AG08395 (cell line): Measurements from ENCODE around the gene PIANP.
"Not testable (repeated sequence)": the region's sequence is repeated elsewhere in the genome, so short reads cannot be mapped to it uniquely, and the experiment has no call there.

Source experiments
- DNase-seq: peaks from one replicate; pipeline ENCODE4 v3.0.0; 2012; ENCODE audit warnings: mixed read lengths, low spot score

The PIANP gene

GRCh38 chr12:6700646-6701051 lies at the start of gene PIANP:
TSS of gene PIANP (minus strand) at chr12:6700815. CDS start at chr12:6698061, 2,754 bp downstream.
- DNase-seq: peak; percentile 60

GRCh38 chr12:6748761-6749160 lies 48.1 kb upstream of the PIANP start:
- DNase-seq: no peak

- DNase-seq: no peak
Observed at GRCh38 chr12:6747216-6747615, 46.6 kb upstream of the PIANP start.

- DNase-seq: no peak
Observed at GRCh38 chr12:6745741-6746525, 45.3 kb upstream of the PIANP start.

GRCh38 chr12:6743300-6743699 lies 42.7 kb upstream of the PIANP start:
- not testable (repeated sequence) for DNase-seq

- DNase-seq: no peak
Observed at GRCh38 chr12:6742834-6743233, 42.2 kb upstream of the PIANP start.

GRCh38 chr12:6742080-6742479 lies 41.5 kb upstream of the PIANP start:
- DNase-seq: not testable (repeated sequence)

GRCh38 chr12:6736754-6737153 lies 36.1 kb upstream of the PIANP start:
- no peak for DNase-seq

- peak; percentile 69 for DNase-seq
Observed at GRCh38 chr12:6735448-6736191, 35.0 kb upstream of the PIANP start.

- DNase-seq: no peak
Observed at GRCh38 chr12:6734506-6735387, 34.1 kb upstream of the PIANP start.

- no peak for DNase-seq
Observed at GRCh38 chr12:6730169-6730568, 29.6 kb upstream of the PIANP start.

- no peak for DNase-seq
Observed at GRCh38 chr12:6729186-6729585, 28.6 kb upstream of the PIANP start.

- DNase-seq: no peak
Observed at GRCh38 chr12:6725350-6725749, 24.7 kb upstream of the PIANP start.

GRCh38 chr12:6724409-6724797 lies 23.8 kb upstream of the PIANP start:
- no peak for DNase-seq

- peak; percentile 98 for DNase-seq
Observed at GRCh38 chr12:6723607-6724408, 23.2 kb upstream of the PIANP start, which contains the start of gene COPS7A. TSS of gene COPS7A (plus strand) at chr12:6724046. CDS start at chr12:6724657, 611 bp downstream.

GRCh38 chr12:6722863-6723262 lies 22.2 kb upstream of the PIANP start:
- DNase-seq: no peak

- no peak for DNase-seq
Observed at GRCh38 chr12:6716874-6717437, 16.3 kb upstream of the PIANP start.

- DNase-seq: not testable (repeated sequence)
Observed at GRCh38 chr12:6716031-6716873, 15.6 kb upstream of the PIANP start.

GRCh38 chr12:6708960-6709394 lies 8.4 kb upstream of the PIANP start:
- DNase-seq: no peak

- DNase-seq: not testable (repeated sequence)
Observed at GRCh38 chr12:6708351-6708750, 7.7 kb upstream of the PIANP start.
